Uterus (tissue), 2 donors: ENCODE data around the gene CLIC1.

ENCODE experiments used
- POLR2A ChIP-seq, 2 donors: fragments of 450-650 bp; IDR thresholded peaks; one replicate each; pipeline ENCODE4 v1.6.1; 2016; ENCODE audit warnings: antibody characterized with exemption in 2 of 2, mild to moderate bottlenecking in 1 of 2, moderate library complexity in 1 of 2
- TF ChIP-seq, protein P1 (sequence below), 4 experiments: fragments of 200-600 bp in 2 of 4; fragments of 450-650 bp in 2 of 4; sonication (generic) in 2 of 4; IDR thresholded peaks; one replicate each; pipeline ENCODE4 v1.5.1; 2016 to 2019; ENCODE audit warnings: antibody characterized with exemption in 4 of 4, mild to moderate bottlenecking in 2 of 4, moderate library complexity in 1 of 4

DNA sequence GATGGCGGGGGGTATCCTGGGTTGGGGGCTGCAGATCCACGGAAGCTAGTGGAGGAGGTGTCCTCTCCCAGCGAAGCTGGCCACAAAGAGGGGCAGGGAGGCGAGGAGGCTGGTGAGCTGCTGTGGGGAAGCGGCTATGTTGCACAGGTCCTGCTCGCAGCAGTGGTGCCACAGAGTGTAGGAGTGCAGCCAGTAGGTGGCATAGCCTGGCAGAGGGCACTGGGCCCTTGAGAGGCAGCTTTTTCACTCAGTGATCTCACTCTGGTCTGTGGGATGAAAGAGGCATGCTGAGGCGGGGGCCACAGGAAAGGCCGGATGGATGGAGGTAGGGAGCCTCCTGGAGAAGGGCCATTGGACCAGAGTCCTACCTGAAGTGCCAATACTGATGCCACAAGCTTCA, 24.0 kb downstream of the CLIC1 start:
- TF ChIP-seq, protein P1, sequence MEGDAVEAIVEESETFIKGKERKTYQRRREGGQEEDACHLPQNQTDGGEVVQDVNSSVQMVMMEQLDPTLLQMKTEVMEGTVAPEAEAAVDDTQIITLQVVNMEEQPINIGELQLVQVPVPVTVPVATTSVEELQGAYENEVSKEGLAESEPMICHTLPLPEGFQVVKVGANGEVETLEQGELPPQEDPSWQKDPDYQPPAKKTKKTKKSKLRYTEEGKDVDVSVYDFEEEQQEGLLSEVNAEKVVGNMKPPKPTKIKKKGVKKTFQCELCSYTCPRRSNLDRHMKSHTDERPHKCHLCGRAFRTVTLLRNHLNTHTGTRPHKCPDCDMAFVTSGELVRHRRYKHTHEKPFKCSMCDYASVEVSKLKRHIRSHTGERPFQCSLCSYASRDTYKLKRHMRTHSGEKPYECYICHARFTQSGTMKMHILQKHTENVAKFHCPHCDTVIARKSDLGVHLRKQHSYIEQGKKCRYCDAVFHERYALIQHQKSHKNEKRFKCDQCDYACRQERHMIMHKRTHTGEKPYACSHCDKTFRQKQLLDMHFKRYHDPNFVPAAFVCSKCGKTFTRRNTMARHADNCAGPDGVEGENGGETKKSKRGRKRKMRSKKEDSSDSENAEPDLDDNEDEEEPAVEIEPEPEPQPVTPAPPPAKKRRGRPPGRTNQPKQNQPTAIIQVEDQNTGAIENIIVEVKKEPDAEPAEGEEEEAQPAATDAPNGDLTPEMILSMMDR (IDR thresholded peaks at IDR 0.05), result no peak
- no peak for TF ChIP-seq POLR2A (IDR thresholded peaks at IDR 0.05)
